Measurements from ENCODE around the gene RPRD2.

The RPRD2 gene

GRCh38 chr1:150456146-150456647 lies 92.2 kb downstream of the RPRD2 start:
- Histone ChIP-seq H3K36me3 (peaks cover 79% of the 10 kb centered on the region), H3K27ac (no peak overlapping the region), H3K27me3 (ENCODE audit: insufficient read depth, low read depth, severe bottlenecking) (no peaks in the 10 kb centered on the region), H3K4me3 (ENCODE audit: low read depth, low read length) (no peak overlapping the region), H3K9me3 (ENCODE audit: severe bottlenecking) (no peaks in the 10 kb centered on the region)
- no peak for TF ChIP-seq CTCF (IDR thresholded peaks at IDR 0.05; ENCODE audit: low read depth, low read length)
- no peak for DNase-seq

- Histone ChIP-seq H3K27ac (no peak overlapping the region), H3K4me3 (ENCODE audit: low read depth, low read length) (no peak overlapping the region), H3K27me3 (ENCODE audit: insufficient read depth, low read depth, severe bottlenecking) (no peaks in the 10 kb centered on the region), H3K9me3 (ENCODE audit: severe bottlenecking) (no peaks in the 10 kb centered on the region), H3K36me3 (peaks cover 81% of the 10 kb centered on the region)
- TF ChIP-seq CTCF (IDR thresholded peaks at IDR 0.05; ENCODE audit: low read depth, low read length), result peak; percentile 92
- peak; percentile 82 for DNase-seq
Measured at GRCh38 chr1:150464422-150464826, 100.5 kb downstream of the RPRD2 start.

GRCh38 chr1:150466964-150467363 lies 103.0 kb downstream of the RPRD2 start:
- no peak overlapping the region for H3K27ac ChIP-seq
- H3K27me3 ChIP-seq (ENCODE audit: insufficient read depth, low read depth, severe bottlenecking), result no peaks in the 10 kb centered on the region
- H3K9me3 ChIP-seq (ENCODE audit: severe bottlenecking), result no peaks in the 10 kb centered on the region
- no peak overlapping the region for H3K4me3 ChIP-seq (ENCODE audit: low read depth, low read length)
- DNase-seq, result no peak
- peaks cover 78% of the 10 kb centered on the region for H3K36me3 ChIP-seq
- TF ChIP-seq CTCF (IDR thresholded peaks at IDR 0.05; ENCODE audit: low read depth, low read length), result no peak

- no peak overlapping the region for H3K4me3 ChIP-seq (ENCODE audit: low read depth, low read length)
- no peak for TF ChIP-seq CTCF (IDR thresholded peaks at IDR 0.05; ENCODE audit: low read depth, low read length)
- no peak overlapping the region for H3K27ac ChIP-seq
- H3K9me3 ChIP-seq (ENCODE audit: severe bottlenecking), result no peaks in the 10 kb centered on the region
- DNase-seq, result no peak
- no peaks in the 10 kb centered on the region for H3K27me3 ChIP-seq (ENCODE audit: insufficient read depth, low read depth, severe bottlenecking)
- H3K36me3 ChIP-seq, result peaks cover 75% of the 10 kb centered on the region
Measured at GRCh38 chr1:150469291-150469690, 105.3 kb downstream of the RPRD2 start.

GRCh38 chr1:150472601-150473200 lies 108.8 kb downstream of the RPRD2 start:
- H3K27ac ChIP-seq, result no peak overlapping the region
- TF ChIP-seq CTCF (IDR thresholded peaks at IDR 0.05; ENCODE audit: low read depth, low read length), result no peak
- no peaks in the 10 kb centered on the region for H3K9me3 ChIP-seq (ENCODE audit: severe bottlenecking)
- DNase-seq, result no peak
- H3K4me3 ChIP-seq (ENCODE audit: low read depth, low read length), result no peak overlapping the region
- no peaks in the 10 kb centered on the region for H3K27me3 ChIP-seq (ENCODE audit: insufficient read depth, low read depth, severe bottlenecking)
- H3K36me3 ChIP-seq, result peaks cover 48% of the 10 kb centered on the region

GRCh38 chr1:150473659-150474058 lies 109.7 kb downstream of the RPRD2 start:
- no peak for TF ChIP-seq CTCF (IDR thresholded peaks at IDR 0.05; ENCODE audit: low read depth, low read length)
- H3K9me3 ChIP-seq (ENCODE audit: severe bottlenecking), result no peaks in the 10 kb centered on the region
- H3K27ac ChIP-seq, result no peak overlapping the region
- H3K36me3 ChIP-seq, result peaks cover 40% of the 10 kb centered on the region
- H3K27me3 ChIP-seq (ENCODE audit: insufficient read depth, low read depth, severe bottlenecking), result no peaks in the 10 kb centered on the region
- DNase-seq, result no peak
- H3K4me3 ChIP-seq (ENCODE audit: low read depth, low read length), result no peak overlapping the region
